Measurements from ENCODE around the gene BAZ1B.

DNA sequence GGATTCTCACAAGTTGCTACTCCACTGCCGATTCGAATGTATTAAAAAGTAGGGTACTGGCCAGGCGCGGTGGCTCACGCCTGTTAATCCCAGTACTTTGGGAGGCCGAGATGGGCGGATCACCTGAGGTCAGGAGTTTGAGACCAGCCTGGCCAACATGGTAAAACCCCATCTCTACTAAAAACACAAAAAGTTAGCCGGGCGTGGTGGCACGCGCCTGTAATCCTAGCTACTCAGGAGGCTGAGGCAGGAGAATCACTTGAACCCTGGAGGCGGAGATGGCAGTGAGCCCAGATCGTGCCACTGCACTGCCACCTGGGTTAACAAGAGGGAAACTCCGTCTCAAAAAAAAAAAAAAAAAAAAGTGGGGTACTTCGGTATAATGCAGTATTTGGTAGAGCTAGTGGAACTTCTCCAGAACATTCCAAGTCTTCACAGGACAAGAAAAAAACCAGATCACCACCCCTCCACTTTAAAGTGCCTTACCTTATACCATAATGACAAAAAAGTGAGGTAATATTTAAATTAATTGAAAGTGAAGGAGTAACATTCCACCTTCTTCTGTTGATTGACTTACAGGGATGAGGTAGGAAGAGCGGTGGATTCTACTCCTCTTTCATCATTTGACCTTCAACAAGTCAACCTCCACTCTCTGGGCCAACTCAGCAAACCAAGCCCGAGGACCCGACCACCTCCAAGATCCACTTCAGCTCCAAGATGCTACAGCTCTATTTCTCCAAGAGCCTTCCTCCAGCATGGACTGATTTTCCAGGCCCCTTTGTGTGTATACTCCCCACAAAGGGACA, 2.0 kb downstream of the BAZ1B start:
- TF ChIP-seq, protein P1, sequence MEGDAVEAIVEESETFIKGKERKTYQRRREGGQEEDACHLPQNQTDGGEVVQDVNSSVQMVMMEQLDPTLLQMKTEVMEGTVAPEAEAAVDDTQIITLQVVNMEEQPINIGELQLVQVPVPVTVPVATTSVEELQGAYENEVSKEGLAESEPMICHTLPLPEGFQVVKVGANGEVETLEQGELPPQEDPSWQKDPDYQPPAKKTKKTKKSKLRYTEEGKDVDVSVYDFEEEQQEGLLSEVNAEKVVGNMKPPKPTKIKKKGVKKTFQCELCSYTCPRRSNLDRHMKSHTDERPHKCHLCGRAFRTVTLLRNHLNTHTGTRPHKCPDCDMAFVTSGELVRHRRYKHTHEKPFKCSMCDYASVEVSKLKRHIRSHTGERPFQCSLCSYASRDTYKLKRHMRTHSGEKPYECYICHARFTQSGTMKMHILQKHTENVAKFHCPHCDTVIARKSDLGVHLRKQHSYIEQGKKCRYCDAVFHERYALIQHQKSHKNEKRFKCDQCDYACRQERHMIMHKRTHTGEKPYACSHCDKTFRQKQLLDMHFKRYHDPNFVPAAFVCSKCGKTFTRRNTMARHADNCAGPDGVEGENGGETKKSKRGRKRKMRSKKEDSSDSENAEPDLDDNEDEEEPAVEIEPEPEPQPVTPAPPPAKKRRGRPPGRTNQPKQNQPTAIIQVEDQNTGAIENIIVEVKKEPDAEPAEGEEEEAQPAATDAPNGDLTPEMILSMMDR (IDR thresholded peaks at IDR 0.05; ENCODE audit: insufficient read depth, low read length, poor library complexity, severe bottlenecking): no peak
- TF ChIP-seq EZH2phosphoT487 (conservative IDR thresholded peaks at IDR 0.05; ENCODE audit: low read length): no peak

Data from SU-DHL-6 (cell line).